GM19372 (cell line): Measurements from ENCODE around the gene PPP1CA.

Experiments
- ATAC-seq: cut with Tn5 transposase; IDR thresholded peaks from one replicate; pipeline ENCODE4 v1.9.1; 2021; ENCODE audit warnings: mild to moderate bottlenecking, low read depth, moderate library complexity; ENCODE audit not compliant: unreplicated experiment

The PPP1CA gene

DNA sequence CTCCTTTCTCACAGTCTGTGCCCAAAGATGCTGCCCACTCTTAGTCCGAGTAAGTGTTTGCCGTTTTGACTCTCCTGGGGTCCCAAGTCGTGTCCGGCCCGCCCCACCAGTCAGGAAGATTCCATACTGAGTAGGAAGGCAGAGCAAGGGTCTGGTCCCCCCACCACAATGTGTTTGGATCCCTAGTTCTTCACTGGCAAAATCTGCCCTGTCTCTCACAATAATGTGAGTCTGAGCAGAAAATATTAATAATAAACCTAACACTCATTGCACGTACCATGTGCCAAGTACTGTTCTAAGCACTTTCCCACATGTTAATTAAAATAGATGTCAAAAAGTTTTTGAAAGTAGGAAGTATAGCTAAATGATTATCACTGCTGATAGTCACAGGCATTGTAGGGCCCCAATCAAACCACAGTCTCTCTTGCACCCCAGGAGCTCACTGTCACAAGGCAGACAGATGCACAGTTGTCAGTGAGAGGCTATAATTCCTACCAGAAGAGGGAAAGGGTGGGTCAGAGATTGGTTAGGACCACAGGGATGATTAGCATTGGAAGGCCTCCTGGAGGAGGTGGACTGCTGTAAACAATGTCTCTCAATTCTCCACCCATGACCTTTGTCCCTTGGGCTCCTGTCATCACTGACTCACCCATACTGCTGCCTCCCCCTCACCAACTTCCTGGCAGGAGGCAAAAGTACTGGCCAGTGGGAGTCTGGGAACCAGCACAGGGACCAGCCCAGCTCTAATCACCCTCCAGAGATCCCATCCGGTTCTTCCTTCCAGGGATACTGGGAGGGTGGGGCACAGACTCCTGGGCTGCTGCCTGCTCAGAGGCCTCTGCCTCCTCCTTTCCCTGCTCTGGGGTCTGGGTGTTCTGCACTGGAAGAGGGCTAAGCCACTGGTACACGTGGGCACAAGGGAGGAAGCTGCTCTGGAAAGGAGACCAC, 47.3 kb downstream of the PPP1CA start:
- no peak for ATAC-seq

- ATAC-seq = peak; percentile 87
These were observed 48.2 kb downstream of the PPP1CA start, which contains the start of gene POLD4 for GRCh38 chr11:67353317-67354074. Gene POLD4, minus strand, starts transcription at chr11:67353546. Its CDS starts 147 bp downstream, at chr11:67353399.

DNA sequence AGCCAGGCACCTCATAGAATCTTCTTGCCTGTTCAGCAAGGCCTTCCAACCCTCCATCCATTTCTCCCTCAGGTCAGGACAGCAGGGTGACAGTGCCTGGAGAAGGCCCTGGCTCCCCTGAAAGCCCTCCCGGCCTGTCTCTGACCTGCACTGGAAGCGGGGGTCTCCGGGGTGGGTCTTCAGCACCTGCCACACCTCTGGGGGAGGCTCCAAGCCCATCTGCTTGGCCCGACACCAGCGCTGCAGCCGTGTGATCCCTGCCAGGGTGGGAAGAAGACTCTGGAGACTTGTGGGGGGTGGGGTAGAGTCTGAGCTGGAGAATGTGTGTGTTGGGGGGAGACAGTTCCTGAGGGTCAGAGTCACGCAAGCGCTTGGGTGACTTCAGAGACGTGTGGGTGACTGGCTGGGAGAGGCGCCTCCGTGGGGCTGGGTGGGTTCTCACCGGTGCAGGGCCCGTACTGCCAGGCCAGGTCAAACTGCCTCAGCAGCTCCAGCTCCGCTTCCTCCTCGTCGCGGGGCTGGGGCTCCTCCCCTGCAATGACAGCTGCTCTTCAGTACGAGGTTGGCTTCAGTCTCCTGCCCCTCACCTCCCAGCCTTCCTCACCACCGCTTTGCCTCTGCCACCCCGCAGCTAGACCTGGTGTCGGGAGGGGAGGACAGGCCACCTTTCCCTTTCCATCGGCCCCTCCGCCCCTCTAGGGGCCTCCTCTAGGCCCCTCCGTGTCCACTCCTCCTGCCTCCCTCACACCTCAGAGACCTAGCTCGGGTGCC, 48.9 kb downstream of the PPP1CA start:
- peak; percentile 4 for ATAC-seq

DNA sequence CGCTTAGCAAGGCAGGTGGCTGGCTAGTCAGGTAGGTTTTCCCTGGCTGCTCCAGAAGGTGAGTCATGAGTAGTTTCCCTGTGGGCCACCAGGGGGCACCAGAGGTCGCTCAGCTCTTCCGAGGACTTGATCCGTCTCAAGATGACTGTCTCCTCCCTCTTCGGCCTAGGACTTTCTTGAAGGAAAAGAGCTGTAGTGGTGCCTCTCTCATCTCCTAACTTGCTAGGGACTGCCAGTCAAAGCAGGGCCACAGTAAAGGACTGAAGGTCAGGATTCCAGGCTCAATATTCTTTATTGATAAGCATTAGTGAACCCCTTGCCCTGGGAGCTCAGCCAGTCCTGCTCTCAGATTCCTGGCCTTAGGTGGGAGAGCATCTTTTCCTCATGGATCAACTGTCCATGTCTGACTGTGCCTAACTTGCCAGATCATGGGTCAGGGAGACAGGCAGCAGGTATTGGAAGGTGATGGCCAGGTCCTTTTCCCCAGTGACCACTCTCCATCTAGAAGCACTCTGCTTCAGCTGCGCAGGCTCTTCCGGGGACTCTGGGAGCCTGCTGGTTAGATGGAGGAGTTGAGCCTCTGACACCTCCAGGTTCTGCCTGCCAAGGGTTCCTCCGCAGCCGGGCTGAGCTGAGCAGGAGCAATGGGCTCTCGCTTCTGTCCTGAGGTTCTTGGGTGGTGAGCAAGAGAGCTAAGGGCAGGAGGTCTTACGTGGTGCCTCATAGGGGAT, 50.2 kb downstream of the PPP1CA start:
- ATAC-seq = no peak

DNA sequence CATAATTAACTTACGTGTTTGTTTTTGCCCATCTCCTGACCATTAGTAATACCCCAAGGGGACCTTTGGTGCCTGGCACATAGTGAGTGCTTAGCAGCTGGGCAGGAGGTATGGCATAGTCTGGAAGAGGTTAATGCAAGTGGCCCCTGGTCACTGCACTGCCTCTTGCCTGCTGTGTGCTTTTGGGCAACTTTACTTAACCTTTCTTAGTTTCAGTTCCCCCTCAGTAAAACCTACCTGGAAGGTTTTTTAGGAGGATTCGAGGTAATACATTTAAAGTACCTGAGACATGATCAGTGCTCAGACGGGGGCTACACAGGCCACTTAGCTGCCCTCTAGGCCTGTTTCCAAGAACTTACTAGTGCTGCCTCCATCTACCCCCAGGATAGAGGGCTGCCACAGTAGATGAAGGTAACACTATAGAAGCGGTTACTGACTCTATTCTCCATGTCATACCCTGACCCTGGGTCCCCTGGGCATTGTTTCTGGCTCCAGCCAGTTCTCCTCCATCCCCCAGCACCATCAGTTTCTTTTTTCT, 51.7 kb downstream of the PPP1CA start:
- ATAC-seq = no peak

GRCh38 chr11:67349457-67349856, 52.2 kb downstream of the PPP1CA start:
- no peak for ATAC-seq

DNA sequence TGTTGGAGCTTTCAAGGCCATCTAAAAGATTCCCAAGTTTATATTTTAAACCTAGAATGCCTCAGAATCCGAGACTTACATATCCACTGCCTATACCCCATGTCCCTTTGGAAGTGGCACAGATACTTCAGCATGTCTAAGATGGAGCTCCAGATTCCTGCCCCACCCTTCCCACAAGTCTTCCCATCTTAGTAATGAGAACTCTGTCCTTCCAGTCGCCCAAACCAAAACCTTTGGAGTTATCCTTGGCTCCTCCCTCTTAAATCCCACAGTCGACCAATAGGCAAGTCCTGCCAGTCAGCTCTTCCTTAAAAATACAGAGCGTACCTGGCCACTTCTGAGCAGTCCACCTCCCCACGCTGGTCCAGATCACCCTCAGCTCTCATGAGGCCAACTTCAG, 52.6 kb downstream of the PPP1CA start:
- no peak for ATAC-seq
